HG02852 (cell line): ENCODE data around the gene CTCF.

Experiments
- ATAC-seq: cut with Tn5 transposase; IDR thresholded peaks from one replicate; pipeline ENCODE4 v1.9.1; 2021; ENCODE audit warnings: mild to moderate bottlenecking, moderate library complexity; ENCODE audit not compliant: unreplicated experiment

CTCF gene

DNA sequence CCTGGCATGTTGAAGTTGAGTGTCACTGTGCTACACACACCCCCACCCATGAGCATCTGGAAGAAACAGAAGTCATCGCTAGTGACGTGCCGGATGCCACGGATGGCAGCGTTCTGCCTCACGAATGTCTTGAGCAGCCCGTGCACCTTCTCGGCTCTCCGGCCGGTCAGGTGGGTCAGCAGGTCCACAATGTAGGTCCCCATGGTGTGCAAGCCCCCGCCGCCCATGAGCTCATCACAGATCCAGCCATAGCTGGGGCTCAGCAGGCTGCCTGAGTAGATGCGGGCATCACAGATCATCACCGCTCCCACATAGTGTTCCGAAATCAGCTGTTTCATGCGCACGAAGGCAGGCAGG, 113.2 kb downstream of the CTCF start:
- no peak for ATAC-seq

DNA sequence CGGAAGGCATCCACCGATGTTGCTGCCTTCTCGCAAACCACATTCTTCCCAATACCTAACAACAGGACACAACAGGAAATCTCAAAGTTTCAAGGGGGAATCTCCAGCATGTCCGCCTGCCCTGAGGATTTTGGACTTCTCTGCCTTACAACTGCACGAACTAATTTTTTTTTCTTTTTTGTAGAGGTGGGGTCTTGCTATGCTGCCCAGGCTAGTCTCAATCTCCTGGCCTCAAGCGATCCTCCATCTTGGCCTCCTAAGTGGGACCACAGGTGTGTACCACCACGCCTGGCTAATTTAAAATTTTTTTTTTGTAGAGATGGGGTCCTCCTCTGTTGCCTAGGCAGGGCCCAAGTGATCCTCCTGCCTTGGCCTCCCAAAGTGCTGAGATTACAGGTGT, 113.7 kb downstream of the CTCF start:
- ATAC-seq = no peak

DNA sequence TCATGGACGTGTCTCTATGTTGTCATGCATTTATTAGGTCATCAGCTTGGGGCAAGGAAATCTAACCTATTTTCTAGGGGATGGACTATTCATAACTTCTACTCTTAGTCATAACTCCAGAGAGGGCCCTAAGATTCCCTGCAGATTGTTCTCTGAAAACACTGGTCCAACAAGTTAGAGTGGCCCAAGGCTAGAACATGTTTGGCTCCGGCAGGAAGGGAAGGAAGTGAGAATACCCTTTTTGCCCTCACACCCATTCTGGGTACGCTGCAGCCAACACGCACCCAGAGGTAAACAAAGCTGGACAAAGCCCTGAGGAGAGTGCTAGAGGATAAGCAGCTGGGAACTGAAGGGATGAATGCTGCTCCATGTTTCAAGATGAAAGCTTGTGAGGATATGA, 114.2 kb downstream of the CTCF start:
- ATAC-seq = no peak

DNA sequence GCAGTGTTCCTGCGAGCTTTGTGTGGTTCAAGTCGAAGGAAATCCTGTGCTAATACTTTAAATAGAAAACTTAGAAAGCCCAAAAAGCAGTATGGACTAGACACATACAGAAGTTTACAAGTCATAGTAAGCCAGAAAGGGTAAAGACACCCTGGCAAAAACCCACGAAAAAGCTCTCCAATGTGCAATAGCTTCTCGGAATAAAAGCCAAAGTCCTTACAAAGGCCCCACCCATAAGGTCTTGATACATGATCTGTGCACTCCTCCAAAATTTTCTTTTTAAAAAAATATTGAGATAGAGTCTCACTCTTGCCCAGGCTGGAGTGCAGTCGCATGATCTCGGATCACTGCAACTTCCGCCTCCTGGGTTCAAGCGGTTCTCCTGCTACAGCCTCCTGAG, 114.6 kb downstream of the CTCF start:
- no peak for ATAC-seq

DNA sequence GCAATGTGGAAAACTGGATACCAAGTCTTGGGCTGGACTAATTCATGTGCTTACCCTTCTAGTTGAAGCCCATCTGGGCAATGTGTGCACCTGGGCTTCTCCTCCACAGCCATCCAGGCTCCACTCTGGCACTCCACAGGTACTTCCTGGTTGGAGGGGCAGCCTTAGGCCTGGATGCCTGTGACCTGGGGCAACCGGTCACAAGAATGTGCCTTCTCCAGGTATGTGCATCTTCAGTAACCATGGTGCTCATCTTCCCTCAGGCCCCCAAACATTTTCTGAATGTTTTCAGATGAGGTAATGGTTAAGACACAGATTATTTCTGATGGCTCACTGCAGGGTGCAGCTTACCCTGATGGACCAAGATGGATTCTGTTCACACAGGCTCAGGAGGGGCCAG, 115.4 kb downstream of the CTCF start:
- no peak for ATAC-seq

DNA sequence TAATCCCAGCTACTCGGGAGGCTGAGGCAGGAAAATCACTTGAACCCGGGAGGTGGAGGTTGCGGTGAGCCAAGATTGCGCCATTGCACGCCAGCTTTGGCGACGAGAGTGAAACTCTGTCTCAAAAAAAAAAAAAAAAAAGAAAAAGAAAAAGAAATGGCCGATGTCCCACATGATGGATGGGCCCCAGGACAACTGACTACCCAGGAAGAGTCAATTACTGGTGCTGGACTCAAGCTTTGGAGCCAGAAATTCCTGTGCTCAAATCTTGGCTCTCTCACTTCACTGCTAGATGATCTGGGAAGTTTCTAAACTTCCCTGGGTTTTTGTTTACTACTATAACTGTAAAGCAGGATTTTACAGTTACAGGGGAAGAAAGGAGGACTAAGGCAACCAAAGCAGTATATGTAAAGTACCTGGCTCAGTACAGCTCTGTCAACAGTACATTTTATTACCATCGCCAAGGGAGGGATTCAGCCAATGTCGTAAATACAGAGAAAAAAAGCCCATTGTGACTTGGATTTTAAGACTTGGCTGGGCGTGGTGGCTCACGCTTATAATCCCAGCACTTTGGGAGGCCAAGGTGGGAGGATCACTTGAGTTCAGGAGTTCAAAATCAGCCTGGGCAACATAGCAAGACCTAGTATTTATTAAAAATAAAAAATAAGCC, 116.2 kb downstream of the CTCF start:
- ATAC-seq = no peak

DNA sequence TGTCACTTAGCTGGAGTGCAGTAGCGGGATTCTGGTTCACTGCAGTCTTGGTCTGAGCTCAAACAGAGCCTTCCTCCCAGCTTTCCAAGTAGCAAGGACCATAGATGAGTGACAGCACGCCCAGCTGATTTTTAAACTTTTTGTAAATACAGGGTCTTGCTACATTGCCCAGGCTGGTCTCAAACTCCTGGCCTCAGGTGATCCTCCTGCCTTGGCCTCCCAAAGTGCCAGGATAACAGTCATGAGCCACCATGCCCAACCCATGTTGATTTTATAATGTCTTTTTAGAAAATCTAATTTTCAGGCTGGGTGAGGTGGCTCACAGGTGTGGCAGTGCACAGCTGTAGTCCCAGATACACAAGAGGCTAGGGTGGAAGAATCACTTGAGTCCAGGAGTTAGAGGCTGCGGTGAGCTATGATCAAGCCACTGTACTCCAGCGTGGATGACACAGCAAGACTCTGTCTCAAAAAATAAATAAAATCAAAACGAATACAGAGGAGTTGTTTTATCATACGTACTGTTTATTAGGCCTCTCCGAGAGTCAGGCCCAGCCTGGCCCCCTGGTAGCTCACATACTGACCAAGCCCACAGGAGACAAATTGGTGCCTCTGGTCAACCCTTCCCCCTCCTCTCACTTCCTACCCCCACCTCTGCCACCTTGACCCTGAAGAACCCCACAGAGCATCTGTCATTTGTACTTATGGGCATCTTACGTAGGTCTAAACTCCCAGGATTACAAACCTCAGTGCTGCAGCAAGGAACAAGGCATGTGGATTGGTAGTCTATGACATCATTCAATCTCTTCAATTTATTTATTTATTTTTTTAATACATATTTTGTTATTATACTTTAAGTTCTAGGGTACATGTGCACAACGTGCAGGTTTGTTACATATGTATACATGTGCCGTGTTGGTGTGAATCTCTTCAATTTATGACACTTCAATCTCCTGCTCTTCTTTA, 117.9 kb downstream of the CTCF start:
- ATAC-seq = no peak

DNA sequence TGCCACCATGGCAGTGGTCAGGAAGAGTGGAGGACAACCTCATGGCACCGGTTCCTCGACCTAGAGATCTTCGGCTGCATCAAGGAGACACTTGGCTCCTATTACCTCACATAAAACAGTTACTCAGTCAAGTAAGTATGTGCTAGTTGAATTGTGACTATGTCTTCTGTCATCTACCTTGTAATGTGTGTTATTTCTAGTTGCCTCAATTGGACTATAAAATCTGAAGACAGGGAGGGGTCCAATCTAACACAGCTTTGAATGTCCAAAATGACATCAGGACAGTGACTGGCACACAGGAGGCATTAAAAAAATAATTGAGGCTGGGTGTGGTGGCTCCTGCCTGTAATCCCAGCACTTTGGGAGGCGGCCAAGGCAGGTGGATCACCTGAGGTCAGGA, 121.4 kb downstream of the CTCF start:
- ATAC-seq = no peak

DNA sequence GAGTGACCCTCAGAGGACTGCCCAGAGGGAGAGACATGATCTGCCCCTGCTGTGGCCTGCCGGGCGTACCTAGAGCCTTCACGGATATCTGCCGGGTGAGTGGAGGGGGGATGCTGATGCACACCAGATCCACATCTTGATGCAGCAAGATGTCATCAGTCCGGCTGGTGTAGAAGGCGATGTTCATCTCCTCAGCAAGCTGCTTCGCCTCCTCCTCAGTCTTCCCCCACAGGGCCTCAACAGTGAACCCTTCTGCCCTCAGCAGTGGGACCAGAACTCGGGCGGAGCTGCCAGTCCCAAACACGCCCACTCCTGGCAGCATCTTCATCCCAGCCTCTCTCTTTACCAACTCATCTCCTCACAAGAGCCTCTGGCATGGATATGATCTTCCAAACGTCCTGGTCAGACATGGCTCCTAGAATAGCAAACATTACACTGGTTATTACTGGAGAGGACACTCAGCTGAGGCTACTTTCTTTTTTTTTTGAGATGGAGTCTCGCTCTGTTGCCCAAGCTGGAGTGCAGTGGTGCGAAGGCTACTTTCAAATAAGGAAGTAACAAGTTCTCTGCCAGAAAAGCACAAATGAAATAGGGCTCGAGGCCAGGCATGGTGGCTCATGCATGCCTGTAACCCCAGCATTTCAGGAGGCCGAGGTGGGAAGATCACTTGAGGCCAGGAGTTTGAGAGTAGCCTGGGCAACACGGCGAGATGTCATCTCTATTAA, 123.2 kb downstream of the CTCF start:
- ATAC-seq = no peak
